Measurements from ENCODE around the gene ALKBH3. TPM values are rescaled to one million over a fixed set of nuclear protein-coding genes. Genes with fewer than 3 reads are reported as not detected.

Gene ALKBH3
- total RNA-seq, 4 donors from 2014 or later = 25.4 to 39.6 (median 34.9) TPM

DNA sequence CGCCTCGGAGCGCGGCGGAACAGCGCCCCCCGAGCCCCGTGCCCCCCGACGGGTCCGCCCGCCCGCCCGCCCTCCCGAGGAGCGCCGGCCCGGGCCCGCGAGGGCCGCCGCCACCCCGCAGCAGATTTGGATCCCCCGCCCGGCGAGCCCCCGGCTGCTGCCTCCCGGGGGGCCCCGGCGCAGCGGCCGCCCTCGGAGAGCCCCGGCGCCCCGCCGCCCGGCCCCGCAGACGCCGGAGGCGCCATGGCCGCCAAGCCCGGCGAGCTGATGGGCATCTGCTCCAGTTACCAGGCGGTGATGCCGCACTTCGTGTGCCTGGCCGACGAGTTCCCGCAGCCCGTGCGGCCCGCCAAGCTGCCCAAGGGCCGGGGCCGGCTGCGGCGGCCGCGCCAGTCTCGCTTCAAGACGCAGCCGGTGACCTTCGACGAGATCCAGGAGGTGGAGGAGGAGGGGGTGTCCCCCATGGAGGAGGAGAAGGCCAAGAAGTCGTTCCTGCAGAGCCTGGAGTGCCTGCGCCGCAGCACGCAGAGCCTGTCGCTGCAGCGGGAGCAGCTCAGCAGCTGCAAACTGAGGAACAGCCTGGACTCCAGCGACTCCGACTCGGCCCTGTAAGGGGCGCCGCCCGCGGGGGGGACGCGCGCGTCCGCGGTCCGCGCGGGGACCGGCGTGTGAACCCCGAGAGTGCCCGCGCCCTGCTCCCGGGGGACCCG lies 62.2 kb downstream of the ALKBH3 start:
- TF ChIP-seq, protein P1, sequence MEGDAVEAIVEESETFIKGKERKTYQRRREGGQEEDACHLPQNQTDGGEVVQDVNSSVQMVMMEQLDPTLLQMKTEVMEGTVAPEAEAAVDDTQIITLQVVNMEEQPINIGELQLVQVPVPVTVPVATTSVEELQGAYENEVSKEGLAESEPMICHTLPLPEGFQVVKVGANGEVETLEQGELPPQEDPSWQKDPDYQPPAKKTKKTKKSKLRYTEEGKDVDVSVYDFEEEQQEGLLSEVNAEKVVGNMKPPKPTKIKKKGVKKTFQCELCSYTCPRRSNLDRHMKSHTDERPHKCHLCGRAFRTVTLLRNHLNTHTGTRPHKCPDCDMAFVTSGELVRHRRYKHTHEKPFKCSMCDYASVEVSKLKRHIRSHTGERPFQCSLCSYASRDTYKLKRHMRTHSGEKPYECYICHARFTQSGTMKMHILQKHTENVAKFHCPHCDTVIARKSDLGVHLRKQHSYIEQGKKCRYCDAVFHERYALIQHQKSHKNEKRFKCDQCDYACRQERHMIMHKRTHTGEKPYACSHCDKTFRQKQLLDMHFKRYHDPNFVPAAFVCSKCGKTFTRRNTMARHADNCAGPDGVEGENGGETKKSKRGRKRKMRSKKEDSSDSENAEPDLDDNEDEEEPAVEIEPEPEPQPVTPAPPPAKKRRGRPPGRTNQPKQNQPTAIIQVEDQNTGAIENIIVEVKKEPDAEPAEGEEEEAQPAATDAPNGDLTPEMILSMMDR (IDR thresholded peaks at IDR 0.05; ENCODE audit: low read depth) = no peak

DNA sequence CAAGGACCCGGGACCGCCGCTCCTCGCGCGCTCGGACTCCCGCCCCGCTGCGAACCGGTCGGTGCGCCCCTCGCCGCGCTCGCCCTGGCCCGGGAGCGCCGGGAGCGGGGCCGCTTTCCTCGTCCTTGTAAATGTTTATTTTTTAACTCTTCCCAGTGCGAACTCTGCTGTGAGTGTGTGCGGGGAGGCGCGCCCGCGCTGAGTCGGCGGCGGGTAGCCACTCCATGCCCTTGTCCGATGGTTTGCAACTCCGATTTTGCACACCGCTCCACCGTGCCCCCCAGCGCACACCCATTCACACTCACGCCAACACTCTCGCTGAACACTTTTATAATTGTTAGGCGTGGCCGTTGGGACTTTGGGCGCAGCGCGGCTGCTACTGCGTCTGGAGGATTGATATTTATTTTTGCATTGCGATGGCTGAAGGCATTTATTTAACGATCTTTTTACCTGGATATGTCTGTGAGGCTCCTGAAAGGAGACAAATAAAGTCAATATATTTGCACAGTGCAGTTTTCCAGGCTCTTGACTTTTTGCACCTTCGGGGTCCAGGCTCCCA lies 62.8 kb downstream of the ALKBH3 start:
- TF ChIP-seq, protein P1 (IDR thresholded peaks at IDR 0.05; ENCODE audit: low read depth) = no peak

GRCh38 chr11:43943931-43944751 lies 63.5 kb downstream of the ALKBH3 start:
- TF ChIP-seq, protein P1 (IDR thresholded peaks at IDR 0.05; ENCODE audit: low read depth) = no peak

DNA sequence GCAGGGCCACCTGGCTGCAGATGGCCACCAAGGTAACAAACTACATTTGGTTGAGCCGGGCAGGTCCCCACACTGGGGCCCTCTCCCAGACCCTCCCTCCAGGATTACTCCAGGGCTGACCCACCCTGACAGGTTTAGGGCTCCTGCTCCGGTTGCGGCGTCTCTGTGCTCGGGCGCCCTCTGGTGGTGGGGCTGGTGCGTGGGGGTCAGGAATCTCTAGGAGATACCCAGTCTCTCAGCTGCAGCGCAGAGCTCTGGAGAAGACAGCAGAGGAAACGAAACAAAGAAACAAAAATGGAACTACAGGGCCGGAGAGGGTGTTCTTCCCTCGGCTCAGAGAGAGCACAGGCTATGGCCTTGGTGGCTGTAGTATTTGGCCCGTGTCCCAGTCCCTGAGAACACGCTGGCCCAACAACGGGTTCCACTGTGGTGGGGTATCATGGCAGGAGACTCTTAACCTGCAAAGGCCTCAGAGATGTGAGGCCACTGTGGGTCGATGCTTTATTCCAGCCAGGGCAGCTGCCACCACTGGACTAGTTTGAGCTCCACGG lies 64.2 kb downstream of the ALKBH3 start:
- TF ChIP-seq, protein P1 (IDR thresholded peaks at IDR 0.05; ENCODE audit: low read depth) = no peak

DNA sequence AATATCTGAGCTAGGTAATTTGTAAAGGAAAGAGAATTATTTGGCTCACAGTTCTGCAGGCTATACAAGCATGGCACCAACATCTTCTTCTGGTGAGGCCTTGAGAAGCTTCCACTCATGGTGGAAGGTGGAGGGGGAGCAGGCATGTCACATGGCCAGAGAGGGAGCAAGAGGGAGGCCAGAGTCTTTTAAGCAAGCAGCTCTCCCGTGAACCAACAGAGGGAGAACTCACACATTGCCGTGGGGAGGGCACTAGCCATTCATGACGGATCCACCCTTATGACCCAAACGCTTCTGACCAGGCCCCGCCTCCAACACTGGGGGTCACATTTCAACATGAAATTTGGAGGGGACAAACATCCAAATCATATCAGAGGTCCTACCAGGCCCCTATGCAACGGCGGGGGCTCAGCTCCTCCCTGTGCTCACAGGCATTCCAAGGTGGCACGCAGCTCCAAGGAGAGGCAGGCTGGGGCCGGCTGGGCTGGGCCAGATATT lies 66.4 kb downstream of the ALKBH3 start:
- TF ChIP-seq, protein P1 (IDR thresholded peaks at IDR 0.05; ENCODE audit: low read depth) = no peak

- TF ChIP-seq, protein P1 (IDR thresholded peaks at IDR 0.05; ENCODE audit: low read depth) = no peak
Observed at GRCh38 chr11:43947815-43948214, 67.2 kb downstream of the ALKBH3 start.
